GM21737 (cell line): ENCODE measurements around the gene NPAS3.

Experiments
- ATAC-seq: cut with Tn5 transposase; IDR thresholded peaks from one replicate; pipeline ENCODE4 v1.9.1; 2021; ENCODE audit warnings: mild to moderate bottlenecking, moderate library complexity; ENCODE audit not compliant: unreplicated experiment

The NPAS3 gene

DNA sequence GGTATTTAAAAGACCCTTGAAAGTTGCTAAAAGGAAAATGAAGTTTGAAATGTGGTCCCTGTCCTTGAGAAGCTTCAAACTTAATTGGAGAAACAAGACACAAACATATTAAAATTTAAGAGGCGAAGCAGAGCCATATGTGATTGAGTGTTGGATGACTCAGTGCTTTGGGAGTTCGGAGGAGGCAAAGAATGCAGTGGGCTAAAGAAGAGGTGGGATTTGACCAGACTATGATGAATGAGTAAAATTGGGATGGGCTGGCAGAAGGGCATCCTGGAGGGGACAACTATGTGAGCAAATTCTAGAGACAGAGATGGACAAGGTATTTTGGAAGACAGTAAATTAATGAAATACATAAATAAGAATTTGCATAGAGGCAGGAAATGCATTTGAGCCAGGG, 653.6 kb downstream of the NPAS3 start:
- no peak for ATAC-seq

DNA sequence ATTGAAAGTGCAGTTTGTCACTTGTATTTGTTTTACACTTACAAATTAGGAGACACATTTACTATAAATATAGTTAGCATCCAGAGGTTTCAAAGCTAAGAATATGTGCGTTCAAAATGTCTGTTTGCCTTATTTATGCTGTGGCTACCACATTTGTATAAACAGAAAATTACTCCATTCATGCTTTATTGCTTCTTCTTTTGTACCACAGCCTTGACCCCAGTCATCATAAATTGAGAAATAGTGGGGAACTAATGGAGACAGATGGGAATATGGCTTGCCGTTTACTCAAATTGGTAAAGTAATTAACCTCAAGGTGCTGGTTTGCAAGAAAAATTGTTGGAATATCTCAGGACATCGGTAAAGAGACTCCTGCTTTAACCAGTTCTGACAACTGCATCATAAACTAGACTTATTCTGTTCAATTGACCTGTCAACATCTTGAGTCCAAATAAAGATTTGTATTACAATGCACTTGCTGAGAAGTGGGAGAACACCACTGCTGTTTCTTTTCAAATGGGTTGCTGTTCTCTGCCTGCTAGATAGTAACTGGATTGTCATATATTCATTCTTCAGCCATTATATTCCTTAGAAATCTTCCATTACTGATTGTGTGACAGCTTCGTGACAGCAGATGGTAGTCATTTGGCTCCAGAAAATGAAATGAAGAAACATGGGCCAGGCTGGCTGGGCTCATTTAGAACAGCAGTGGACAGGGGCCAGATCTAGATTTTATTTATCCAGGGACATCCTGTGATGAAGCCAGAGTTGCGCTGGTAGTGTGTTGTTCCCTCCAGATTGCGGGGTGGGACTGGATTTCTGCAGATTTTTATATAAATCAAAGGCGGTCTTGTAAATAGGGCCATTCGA, 657.8 kb downstream of the NPAS3 start:
- ATAC-seq = no peak

DNA sequence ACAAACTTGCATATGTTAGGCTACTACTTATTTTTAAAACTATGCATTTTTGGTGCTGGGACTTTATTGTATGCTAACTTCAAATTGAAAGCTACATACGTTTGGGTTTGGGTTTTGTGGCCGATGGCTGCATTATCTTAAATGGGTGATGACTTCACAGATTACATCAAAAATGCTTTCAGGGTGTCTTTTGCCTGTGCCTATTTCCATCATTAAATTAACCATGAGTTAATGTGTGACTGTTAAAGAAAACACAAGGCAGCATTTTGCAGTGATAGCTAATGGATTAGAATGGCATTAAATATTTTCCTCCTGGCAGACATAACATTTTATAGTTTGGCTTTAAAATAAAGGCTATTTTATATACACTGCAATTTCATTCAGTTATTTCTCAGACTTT, 659.9 kb downstream of the NPAS3 start:
- ATAC-seq = no peak

DNA sequence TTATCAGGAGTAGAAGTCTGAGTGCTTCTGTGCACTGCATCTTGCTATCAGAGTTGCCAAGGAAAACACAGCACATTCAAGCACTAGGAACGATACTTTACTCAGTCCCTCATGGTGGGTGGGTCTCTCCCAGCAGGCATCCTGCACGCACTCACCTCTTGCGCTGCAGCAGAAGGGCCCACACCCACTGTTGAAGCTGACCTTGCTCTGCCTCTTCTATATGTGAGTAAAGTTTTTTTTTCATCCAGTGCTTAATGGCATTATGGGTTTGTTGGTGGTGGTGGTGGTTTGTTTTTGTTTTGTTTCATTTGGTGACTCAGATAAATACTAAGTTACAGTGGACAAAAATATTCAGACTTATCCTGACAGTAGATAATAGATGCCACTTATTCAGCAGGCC, 663.7 kb downstream of the NPAS3 start:
- ATAC-seq = no peak

DNA sequence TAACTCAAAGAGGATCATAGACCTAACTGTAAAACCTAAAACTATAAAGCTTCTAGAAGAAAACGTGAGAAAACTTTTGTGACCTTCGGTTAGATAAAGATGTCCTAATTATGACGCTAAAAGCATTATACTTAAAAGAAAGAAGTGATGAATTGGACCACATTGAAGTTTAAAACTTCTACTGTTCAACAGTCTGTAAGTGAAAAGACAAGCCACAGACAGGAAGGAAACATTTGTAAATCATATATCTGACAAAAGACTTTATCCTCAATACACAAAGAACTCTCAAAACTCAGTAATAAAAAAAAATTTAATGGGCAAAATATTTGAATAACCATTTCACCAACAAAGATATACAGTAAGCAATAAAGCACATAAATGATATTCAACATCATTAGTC, 667.9 kb downstream of the NPAS3 start:
- no peak for ATAC-seq

DNA sequence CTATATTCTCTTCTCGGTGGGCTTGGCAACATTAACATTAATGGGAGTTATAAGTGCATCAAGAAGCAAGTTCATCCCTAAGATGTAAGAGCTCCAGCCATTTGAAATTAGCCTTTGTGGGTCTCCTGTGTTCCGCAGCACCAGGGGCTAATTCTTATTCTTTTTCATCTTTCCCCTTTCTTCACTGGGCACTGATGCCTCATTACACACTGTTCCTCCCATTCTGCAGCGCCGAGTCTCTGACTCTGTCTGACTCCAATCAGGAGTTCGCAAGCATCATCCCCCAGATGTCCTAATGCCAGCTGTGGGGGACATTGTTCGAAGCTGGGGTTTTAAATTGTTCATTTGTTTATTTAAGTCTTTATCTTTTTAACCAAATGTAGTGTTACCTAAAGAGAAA, 670.9 kb downstream of the NPAS3 start:
- ATAC-seq = no peak

DNA sequence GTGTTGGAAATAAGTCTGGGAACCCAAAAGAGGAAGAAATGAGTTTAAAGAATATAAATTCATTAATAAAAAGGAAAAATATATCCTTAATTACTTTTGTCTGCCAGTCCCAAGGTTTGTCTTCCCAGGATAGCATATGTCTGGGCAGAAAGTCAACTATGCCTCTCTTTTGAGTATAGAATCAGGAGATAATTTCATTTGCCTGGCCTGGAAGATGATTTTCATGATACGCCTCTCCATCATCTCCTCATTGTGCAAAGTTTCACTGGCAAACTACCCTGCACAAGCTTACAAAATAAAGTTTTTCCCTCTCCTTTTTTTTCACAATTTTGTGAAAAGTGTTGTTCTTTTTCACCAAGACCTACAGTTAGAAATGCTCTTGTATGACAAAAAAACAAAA, 671.4 kb downstream of the NPAS3 start:
- ATAC-seq = no peak

DNA sequence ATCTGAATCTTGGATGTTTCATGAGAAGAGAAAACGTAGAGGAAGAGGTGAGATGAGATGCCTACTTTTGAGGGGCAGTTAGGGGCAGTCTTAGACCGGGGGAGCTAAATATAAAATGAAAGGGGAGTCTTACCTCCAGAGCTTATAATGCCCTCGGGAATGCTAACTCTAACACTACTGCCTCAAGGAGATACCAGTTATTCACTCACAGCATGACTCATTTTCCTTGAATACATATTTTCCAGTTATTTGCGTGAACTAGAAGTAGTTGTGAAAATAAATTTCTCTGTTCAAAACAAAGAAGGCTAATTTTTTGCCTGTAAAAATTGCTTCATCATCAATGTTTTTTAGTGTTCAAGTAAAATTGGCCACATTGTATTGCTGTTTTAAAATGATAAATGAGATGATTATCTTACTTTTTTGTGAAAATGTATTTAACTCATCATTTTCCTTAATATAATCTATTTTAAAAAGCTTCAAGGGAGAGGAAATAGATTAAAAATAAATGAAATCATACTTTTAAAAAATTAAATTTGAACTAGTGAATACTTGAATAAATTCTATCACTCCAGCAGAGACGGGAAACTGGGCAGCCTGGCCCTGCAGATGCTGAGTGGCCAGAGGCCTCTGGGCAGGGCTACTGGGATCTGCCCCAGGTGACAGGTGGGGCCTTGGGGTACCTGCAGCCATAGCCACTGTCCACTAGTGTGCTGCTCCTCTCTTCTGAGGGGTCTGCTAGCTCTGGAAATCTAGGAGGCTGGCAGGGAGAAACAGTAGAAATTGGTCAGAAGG, 672.9 kb downstream of the NPAS3 start:
- ATAC-seq = no peak

DNA sequence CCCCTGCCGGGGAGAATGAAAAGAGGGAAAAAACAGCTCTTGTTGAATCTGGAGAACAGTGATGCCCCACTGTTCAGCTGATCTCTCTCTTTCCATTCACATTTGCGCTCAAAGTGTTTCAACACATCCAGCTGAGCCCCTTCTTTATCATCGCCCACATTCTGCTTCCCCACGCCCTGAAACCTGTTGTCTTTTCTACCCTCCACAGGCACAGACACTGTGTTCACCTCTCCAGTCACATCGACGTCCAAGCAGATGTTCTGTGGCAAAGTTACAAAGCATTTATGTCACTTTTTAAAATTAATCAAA, 673.5 kb downstream of the NPAS3 start:
- ATAC-seq = no peak

DNA sequence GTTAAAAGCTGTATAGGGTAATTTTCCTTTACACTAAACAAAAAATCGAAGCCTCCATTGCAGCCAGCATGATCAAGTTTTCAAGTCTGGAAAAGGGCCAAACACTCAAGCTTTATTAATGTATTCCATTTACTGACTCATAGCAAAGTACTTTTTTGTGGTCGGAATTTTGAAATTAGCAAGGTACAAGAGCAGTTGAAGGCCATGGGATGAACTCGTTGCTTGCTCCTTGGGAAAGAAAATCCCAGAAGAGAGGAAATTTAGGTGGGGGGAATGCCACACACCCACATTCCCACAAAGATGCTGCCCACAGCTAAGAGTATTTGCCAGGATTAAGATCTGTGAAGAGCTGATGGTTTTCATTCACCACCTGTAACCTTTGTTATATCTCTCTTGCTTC, 678.5 kb downstream of the NPAS3 start:
- ATAC-seq = no peak

DNA sequence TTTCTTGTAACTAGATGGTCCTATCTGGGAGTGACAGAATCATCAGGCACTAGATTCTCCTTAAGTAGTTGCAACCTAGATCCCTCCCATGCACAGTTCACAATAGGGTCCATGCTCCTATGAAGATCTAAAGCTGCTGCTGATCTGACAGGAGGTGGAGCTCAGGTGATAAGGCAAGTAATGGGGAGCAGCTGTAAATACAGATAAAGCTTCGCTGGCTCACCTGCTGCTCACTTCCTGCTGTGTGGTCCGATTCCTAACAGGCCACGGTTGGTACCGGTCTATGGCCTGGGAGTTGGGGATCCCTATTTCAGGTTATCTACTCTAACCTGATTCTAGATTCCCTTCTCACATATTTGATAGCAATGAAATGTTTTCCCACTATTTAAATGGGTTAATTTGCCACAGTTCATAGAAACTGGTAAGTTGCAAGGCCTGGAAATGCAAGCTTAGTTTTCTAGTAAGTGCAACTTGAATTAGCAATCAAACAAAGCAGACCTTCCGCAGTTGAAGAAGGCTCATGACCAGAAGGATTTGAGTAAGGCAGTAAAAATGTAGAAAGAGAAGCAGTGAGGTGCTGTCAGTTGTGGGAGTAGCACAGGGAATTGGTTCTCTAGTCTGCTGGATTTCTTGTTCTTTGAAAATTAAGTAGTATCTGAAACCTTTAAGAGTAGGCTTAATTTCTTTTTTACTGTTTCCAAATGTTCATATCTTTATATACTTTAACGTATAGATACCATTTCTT, 679.9 kb downstream of the NPAS3 start:
- no peak for ATAC-seq

DNA sequence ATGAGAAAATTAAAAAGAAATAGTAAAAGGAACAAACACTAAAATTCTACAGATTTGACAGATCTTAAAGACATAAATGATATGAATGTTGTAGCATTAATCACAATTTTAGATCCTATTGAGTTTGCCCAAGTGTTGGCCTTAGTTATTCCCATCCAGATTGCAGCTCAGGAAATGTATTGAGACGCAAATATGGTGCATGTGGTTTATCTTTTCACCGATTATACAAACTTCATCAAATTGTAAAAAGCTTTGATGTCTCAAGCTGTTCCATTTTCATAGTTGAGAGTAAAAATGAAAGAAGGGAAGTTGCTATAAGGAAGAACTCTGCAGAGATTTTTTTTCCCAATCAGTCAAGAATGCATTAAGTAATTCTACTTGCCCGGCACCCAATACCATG, 683.8 kb downstream of the NPAS3 start:
- ATAC-seq = no peak

DNA sequence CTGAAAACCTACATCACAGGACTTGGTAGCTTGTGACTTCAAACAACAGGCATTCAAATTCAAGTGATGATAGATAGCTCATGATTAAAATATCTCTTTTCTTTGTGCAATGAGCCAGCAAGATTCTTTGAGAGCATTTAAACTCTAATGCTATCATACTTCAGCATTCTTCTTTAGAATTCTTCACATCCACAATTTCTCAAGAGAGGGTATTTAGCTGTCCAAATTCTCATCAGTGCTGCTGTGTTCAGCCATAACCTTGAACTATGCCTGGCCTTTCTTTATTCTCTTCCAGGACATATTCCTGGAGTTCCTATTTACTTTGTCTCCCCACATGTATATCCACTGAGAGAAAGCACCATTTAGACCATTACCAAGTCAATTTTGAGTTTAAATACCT, 691.1 kb downstream of the NPAS3 start:
- ATAC-seq = no peak

DNA sequence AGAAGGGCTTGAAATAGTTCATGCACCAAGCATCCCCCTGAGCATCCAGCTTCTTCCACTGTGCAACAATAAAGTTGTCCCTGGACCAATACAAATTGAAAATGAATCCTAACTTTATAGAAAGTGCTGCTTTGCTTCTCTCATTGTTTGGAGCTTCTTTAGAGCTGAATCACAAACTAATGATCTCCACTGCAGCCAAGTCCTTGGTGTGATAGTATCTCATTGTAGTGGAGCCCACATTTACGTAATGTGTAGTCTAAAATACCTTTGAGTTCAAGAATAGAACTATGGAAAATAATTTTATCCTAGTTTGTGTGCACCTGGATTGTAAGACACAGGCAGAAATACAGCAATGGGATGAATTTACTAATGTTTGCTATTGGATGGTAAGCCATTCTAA, 692.3 kb downstream of the NPAS3 start:
- no peak for ATAC-seq

DNA sequence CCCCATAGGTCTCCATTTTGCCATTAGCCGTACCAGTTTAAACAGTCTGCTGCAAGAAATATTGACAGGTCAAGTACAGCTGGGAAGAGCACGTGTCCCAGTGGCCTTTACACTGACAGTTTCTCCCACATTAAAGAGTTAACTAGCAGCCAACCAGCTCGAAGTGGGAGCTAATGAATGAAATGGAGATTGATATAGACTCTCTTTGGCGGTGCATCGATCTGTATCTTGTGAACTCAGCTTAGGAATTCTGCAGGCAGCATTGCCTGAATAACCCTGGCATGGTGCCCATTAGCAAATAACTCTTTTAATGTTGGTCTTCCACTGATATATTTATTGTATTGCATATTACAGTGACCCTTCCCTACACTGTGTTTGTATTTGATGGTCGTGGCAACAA, 692.8 kb downstream of the NPAS3 start:
- no peak for ATAC-seq

DNA sequence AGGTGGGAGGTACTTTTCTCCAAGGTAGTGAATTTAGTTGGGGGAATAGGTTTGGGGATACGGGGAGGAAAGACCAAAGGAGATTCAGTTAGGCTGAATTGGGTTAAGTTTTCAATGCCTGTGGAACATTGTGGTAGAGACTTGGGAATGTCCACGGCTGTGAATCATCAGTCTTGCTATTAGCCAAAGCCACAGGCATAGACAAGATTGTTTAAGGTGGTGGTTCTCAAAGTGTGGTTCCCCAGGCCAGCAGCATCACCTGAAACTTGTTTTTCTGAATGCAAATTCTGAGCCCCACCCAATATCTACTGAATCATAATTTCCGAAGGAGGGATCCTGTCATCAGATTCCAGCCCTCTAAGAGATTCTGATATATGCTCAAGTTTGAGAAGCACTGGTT, 696.0 kb downstream of the NPAS3 start:
- ATAC-seq = no peak

DNA sequence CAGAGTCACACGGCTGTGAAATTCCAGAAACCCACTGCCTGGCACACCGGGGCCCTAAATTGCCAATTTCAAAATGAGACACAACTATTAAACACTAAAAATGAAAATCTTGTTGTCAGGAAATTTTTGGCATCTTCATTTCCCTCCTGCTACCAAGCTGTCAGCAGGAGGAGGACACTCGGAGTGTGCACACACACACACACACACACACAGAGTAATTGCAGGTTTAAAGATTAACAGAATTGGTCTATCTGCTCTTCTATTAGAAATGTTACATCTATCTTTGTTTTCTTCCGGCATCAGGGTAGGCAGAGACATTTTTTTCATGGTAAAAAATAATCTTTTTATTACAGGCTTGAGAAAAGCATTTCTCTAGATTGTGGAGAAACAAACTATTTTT, 698.0 kb downstream of the NPAS3 start:
- ATAC-seq = no peak

DNA sequence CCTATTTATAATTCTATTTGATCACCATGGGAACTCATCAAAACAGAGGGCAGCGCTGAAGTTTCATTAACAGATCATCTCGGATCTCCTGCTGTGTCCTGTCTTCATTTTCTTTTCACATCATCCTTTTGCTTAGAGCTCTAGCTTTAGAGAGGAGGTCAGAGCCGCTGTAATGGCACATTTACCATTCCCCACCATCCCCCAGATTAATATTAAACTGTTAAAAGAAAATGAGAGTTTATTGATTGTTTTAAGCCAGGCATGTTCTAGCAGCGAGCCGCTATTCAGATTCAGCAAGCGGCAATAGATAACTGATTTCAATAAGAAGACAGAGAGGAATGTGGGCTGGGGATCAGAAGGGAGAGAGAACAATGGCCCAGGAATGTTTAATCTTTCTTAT, 703.4 kb downstream of the NPAS3 start:
- no peak for ATAC-seq

DNA sequence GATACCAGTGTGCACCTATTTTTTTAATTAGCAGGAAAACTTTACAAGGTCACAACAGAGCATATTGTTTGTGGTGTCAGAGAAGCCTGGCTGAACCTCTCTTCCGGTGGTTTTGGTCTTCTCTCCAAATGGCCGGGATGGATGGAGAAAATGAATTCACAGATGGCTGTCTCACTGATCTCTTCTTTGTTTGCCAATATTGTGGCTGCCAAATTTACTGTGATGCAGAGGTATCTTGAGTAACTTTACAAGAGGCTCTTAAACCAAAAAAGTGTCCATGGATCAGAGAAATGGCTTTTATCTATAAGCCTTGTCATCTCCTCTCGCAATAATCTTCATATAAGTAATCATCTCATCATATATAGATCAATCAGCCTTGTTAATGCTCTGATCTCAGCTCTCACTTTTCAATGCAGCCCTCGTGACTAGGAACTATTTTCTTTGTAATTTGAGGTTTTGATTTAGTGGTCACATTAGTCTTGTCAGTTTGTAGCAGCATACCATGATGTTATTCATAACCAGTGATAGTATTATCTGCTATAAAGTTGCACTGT, 704.1 kb downstream of the NPAS3 start:
- no peak for ATAC-seq

DNA sequence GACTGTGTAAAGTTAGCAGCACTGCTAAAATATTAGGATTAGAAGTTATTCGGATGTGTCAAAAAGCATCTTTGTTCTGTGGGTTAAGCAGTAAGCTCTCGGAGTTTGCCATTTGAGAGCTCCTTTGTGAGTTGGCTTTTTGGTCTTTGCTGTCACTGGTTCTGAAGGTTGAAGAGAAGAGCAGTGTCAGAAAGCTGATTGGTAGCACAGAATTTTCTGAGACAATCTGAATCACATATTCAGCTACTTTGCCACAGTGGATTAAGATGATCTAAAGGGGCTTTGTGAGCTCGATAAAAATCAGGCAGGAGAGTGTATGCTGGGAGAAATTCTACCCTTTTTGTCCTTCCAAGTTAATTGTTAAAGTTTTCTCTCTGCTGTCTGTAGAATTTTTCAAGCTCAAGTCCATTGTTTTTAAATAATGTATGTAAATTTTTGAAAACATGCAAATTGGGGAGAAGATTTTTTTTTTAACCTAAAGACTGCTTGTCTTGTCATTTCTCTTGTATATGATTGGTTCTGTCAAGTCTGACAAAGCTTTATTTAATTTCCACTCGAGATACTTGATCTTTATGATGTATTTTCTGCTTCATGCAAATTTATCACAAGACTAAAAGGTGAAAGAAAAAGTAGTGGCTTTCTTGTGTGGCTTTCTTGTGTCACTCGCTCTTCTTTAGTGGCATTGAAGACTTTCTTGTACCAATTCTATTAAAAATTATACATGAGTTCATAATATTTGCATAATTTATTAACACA, 704.9 kb downstream of the NPAS3 start:
- ATAC-seq = no peak
